ENCODE measurements around the gene CLIP2.

The CLIP2 gene

DNA sequence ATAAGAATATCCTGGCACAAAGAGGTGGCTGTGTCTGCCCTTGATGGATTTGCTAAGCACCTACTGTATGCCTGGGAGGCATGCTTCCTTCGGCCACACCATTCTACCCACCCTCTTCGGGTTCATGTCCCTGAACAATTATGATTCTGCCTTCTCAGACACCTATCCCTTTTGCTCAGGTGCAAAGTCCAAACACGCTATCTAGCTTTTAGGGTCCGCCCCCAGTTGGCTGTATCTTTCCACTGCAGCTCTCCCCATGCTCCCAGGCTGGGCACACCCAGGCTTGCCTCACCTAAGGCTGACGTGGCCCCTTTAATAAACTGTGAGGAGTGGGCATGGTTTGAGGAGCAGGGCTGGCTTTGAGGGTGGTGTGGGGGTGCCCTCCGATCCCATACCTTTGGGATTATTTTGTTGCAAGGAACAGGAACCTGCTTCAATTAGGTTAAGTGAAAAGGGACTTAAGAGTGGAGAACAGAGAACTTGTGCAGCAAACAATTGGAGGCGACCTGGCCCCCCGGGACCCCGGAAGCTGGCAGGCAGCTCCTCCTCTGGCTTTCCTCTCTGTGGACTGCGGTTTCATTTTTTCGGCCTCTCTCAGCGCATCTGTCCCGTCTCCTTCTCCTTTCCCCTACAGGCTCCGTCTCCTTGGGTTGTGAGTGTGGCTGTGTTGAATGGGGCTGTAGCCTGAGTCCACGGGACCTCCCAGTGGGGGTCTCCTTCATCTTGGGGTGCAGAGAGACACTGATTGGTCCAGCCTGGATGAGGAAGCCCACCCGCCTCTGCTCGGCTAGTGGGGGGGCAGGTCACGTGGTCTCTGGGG is 3.8 kb downstream of the CLIP2 start:
- TF ChIP-seq, protein P1, sequence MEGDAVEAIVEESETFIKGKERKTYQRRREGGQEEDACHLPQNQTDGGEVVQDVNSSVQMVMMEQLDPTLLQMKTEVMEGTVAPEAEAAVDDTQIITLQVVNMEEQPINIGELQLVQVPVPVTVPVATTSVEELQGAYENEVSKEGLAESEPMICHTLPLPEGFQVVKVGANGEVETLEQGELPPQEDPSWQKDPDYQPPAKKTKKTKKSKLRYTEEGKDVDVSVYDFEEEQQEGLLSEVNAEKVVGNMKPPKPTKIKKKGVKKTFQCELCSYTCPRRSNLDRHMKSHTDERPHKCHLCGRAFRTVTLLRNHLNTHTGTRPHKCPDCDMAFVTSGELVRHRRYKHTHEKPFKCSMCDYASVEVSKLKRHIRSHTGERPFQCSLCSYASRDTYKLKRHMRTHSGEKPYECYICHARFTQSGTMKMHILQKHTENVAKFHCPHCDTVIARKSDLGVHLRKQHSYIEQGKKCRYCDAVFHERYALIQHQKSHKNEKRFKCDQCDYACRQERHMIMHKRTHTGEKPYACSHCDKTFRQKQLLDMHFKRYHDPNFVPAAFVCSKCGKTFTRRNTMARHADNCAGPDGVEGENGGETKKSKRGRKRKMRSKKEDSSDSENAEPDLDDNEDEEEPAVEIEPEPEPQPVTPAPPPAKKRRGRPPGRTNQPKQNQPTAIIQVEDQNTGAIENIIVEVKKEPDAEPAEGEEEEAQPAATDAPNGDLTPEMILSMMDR (conservative IDR thresholded peaks at IDR 0.05; ENCODE audit: low read length): no peak
- DNase-seq (ENCODE audit: low read depth): no peak
- no peak overlapping the region for H3K4me3 ChIP-seq (ENCODE audit: low read length)

DNA sequence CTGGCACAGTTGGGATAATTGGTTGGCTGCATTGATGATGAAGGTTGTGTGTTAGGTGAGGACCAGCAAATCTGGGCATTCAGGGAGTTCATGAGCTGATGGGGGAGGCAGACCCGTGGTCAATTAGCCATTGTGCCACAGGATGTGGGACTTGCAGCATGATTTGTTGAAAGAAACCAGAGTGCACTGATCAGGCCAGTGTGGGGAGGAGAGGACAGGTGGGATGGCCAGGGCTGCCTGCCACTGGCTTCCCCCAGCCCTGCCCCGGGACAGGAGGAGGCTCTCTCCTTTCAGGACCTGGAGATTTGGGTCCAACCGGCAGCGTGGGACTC is 4.3 kb downstream of the CLIP2 start:
- DNase-seq (ENCODE audit: low read depth): no peak
- no peak overlapping the region for H3K4me3 ChIP-seq (ENCODE audit: low read length)
- TF ChIP-seq, protein P1 (conservative IDR thresholded peaks at IDR 0.05; ENCODE audit: low read length): no peak

DNA sequence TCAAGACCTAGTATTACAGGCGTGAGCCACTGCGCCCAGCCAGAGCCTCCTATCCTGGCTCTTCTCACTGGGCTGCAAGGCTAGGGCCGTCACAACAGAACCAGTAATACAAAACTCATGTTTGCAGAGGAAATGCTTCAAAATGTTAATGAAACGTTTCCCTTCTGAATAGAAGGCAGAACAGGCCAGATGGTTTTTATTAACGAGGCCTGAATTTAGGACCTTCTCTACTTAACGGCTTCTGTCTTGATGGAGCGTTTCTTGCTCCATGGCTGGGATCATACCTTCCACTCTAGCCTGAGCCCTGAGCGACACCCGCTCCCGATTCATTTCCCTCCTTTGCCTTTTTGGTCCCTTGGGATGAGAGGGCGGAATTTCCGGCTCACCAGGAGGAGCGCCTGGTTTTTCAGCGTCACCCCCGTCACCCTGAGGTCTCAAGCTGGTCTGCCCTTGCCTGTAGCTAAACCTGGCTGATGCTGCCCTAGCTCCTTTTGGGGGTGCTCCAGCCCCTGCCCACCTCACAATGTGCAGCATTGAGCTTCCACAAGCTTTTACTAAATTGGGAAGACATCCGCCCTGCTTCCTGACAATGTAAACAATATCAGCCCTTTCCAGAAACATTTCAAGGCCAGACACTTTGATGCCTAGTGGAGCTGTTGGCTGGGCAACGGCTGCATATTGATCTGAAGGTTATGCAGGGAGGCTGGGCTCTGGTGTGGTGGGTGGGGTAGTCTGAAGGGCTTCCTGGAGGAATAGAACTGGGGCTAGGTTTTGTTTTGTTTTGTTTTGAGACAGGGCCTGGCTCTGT is 5.2 kb downstream of the CLIP2 start:
- H3K4me3 ChIP-seq (ENCODE audit: low read length): peak overlapping the region; percentile 10; the same call in 1 of the 2 replicates
- TF ChIP-seq, protein P1 (conservative IDR thresholded peaks at IDR 0.05; ENCODE audit: low read length): no peak
- peak; percentile 90 for DNase-seq (ENCODE audit: low read depth)

DNA sequence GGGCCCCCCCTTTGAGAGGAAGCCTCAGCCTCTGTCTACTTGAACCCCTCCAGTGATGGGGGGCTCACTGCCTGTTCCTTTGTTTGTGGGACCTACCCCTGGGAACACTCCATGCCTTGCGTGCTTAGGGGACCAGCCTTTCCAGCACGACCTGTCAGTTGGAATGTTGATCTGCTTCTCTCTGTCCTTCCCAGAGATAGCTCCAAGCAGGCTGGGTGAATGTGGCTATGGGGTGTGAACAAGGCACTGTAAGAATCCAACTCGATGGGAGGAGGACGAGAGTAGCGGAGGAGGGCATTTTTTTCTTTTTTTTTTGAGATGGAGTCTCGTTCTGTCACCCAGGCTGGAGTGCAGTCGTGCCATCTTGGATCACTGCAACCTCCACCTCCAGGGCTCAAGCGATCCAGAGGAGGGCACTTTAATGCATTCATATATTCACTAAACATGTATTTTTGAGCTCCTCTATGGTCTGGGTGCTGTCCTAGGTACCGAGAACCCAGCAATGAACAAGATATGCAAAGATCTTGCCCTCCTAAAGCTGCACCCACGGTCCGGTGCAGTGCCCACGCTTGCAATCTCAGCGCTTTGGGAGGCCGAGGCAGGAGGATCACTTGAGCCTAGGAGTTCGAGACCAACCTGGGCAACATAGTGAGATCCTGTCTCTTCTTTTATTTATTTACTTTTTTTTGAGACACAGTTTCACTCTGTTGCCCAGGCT is 8.5 kb downstream of the CLIP2 start:
- no peak overlapping the region for H3K4me3 ChIP-seq (ENCODE audit: low read length)
- DNase-seq (ENCODE audit: low read depth): no peak
- TF ChIP-seq, protein P1 (conservative IDR thresholded peaks at IDR 0.05; ENCODE audit: low read length): no peak

DNA sequence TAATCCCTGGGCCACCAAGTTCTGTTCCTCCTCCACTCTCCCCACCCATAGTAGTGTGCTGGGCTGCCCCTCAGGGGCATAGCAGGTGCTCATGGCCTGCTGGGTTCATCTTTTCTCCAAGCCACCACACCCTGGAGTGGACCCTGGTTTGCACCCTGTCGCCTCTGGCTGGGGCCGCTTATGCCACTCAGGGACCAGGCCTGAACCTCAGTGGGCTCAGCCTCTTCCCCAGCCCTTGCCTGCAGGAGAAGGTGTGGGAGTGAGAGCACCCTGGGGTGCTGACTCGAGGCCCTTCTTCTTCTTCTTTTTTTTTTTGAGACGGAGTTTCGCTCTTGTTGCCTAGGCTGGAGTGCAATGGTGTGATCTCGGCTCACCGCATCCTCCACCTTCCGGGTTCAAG is 10.2 kb downstream of the CLIP2 start:
- DNase-seq (ENCODE audit: low read depth): no peak
- H3K4me3 ChIP-seq (ENCODE audit: low read length): no peak overlapping the region
- TF ChIP-seq, protein P1 (conservative IDR thresholded peaks at IDR 0.05; ENCODE audit: low read length): no peak

DNA sequence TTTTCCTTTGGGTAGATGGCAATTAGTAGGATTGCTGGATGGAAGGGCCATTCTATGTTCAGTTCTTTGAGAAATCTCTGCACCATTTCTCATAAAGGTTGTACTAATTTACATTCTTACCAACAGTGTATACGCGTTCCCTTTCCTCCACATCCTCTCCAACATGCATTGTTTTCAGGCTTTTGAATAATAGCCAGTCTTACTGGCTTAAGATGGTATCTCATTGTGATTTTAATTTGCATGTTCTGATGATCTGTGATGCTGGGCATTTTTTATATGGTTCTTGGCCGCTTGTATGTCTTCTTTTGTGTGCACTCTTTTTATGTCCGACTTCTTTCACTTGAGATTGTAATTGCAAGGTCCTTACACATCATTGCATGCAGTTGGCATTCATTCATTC is 11.7 kb downstream of the CLIP2 start:
- TF ChIP-seq, protein P1 (conservative IDR thresholded peaks at IDR 0.05; ENCODE audit: low read length): no peak

More for the DNA sequence above, 11.7 kb downstream of the CLIP2 start:
- no peak overlapping the region for H3K4me3 ChIP-seq (ENCODE audit: low read length)
- DNase-seq (ENCODE audit: low read depth): no peak
